GM12801 (cell line): ENCODE data around the gene PLXNB3.

Source experiments
- CTCF ChIP-seq: IDR thresholded peaks from one replicate; pipeline ENCODE4 v1.5.1; 2011; ENCODE audit warnings: control low read depth; ENCODE audit not compliant: insufficient read length; ENCODE audit errors: extremely low read depth

PLXNB3 gene

DNA sequence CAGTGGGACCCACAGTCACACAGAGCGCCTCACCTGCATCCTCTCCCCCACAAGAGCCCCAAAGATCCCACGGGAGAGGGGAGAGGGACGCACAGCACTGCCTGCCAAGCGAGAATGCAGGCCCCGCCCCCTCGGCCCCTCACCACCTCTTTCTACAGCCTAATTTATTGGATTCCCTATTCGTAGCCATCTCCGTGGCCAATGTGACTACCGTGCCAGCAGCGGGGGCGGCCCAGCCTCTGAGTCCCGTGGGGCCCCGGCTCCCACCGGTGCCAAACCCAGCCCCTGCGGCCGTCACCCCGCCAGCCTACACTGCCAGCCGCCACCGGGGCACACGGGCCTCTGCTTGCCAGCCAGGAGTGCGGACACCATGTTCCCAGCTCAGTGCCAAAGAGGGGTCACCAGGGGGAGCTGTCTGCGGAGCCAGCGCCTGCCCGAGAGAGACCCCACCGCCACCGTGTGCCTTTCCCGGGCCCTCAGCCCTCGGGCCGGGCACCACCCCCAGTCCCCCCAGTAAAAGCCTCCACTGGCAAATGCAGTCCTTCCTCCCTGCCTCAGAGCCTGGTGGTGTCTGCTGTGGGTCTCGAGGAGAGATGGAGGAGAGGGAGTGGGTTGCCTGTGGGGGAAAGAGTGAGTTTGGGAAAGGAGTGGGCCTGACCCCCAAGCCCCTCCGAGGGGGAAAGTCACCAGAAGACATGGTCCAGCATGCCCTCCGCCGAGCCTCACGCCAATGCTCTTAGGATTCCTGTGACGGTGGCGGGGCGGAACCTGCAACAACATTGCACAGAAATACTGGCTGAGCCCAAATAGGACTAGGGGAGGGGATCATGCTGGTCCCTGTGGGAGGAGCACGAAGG, 19.6 kb upstream of the PLXNB3 start:
- TF ChIP-seq CTCF: no peak

GRCh38 chrX:153746359-153746758, 17.7 kb upstream of the PLXNB3 start:
- TF ChIP-seq CTCF: no peak

- TF ChIP-seq CTCF: no peak
Measured at GRCh38 chrX:153750127-153750774, 13.8 kb upstream of the PLXNB3 start.

- no peak for TF ChIP-seq CTCF
Measured at GRCh38 chrX:153755136-153755535, 8.9 kb upstream of the PLXNB3 start.

DNA sequence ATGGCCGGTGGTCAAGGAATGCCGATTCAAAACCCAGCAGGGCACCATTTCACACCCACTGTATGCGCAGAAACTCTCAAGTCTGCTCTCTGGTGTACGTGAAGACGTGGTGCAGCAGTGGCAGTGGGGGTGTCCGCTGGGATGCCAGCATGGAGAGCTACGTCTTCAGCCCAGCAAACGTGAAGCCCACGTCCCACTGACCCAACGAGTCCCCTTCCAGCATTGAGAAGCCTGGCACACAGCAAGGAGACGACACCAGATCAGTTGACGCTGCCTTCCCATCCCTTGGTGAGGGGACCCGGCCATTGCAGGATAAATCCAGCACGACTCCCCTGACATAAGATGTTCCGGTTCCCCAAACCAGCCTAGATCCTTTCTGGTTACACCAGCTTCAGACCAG, 2.2 kb upstream of the PLXNB3 start:
- no peak for TF ChIP-seq CTCF

DNA sequence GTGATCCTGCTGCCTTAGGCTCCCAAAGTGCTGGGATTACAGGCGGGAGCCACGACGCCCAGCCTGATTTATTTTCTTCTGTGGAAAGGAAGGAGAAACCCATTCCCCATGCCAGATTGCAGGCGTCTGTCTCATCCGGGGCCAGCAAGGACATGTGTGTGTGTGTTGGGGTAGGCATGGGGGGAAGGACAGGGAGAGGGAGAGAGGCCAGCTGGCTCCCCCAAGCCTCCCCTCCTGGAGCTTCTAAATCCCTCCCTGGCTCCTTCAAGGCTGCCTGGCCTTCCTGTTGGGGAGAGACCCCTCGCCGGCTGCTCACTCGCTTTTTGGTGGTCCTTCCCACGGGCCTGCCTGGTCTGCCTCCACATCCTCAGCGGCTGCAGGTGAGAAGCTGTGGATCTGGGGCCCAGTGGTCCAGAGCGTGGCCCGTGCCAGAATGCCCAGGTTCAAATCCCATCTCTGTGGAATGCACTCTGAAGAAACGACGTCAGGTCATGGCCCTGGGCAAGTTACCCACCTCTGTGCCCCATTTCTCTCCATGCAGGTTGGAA, 1.3 kb upstream of the PLXNB3 start:
- TF ChIP-seq CTCF: no peak

DNA sequence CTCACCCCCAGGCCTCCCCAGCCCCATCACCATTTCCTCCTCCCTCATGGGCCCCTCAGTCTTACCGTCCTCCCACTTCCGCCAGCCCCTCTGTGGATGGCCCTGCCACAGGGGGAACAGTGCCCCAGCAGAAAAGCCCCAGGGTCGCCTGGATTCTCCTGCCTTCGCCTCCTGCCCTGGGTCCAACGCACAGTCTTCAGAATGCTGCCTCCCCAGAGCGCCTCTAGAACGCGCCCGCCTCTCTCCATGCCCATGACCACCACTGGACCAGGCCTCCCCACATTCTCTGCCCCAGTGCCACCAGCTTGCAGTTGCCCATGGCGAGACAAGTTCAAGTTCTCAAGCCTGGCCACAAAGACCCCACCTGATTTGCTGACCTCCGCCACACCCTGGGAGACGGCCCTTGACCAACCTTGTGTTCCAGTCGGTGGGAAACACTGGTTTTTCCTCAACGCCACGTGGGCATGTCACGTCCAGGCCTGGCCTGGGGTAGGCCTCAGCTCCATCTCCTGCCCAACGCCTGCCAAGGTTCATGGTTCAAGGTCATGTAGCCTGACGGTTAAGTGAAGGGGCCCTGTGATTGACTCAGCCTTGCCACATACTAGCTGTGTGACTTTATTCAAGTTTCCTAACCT, 634 bp upstream of the PLXNB3 start:
- TF ChIP-seq CTCF: no peak
